ENCODE results near the gene NAV2.
"Not testable (repeated sequence)": the region's sequence is repeated elsewhere in the genome, so short reads cannot be mapped to it uniquely, and the experiment has no call there.

Gene NAV2

DNA sequence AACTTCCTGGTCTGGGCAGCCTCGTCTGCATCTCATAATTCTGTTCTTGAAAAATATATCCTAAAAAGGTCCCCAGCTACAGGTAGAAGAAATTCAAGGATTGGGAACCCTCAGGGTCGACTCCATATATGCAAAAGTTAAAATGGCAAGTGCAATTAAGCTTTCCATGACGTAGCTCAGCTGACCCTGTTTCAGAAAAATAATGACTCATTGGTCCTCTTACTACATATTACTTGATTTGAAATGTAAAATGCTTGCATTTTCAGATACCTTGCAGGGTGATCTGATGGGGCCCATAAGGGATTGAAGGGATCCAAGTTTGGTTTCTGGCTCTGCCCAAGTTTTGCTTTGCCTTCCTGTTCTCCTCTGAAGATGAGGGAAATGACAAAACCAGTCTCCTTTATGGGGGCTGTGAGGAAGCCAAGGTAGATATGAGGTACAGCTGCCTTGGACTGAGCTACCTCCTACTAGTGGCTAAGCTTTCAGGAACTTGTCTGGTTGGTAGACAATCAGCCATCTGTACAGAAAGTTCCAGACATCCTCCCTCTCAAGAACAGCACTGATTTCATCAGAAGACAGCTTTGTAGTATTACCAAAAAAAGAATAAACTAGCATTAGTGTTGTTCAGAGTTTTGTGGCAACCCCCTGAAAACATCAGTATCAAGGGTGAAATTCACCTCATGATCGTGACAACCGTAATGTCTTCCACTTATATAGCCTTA, 270.3 kb downstream of the NAV2 start:
- no peak for DNase-seq

DNA sequence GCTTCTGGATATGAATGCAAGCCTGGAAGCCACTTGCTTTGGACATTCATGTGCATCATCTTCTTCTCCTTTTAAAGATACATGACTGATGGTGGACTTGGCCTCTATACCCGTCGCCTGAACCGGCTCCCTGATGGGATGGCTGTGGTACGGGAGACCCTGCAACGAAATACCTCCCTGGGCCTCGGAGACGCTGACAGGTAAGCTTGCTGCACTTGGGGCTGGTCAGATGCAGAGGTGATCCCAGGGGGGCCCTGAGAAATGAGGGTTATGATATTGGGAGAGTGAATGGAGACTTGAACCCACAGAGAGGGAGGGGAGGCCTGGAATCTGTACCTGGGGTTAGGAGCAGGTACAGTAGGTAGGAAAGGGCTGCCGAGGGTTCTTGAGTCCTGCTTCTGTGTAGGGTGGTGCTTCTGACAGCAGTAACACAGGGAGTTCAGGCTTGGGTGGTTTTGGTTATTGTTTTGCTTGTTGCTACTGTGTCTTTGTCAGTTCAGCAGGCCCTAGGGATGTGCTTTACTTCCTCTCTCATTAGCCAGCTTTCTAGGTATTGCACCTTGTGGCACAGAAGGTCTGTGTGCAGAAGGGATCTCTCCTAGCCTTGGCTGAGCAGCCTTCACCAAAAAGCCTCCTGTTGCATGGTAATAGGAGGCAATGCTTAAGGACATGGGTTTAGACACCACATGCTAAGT, 271.6 kb downstream of the NAV2 start:
- DNase-seq = no peak

DNA sequence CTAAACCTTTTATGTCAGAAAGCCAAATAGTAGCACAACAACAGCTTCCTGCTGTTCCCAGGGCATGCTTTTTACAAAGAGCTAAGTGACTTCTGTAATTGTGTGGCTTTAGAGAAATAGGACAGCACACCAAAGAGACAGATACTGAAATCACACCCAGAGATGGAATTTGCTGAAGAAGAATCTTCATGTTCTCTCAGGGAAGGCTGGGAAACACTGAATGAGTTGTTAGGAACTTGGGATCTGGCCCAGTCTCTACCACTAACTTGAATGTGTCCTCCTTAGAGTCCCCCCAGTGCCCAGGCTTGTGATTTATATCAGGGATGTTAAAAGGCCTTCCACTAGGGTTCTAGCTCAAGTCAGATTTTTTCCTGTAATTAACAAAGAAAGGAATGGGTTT, 272.5 kb downstream of the NAV2 start:
- no peak for DNase-seq

DNA sequence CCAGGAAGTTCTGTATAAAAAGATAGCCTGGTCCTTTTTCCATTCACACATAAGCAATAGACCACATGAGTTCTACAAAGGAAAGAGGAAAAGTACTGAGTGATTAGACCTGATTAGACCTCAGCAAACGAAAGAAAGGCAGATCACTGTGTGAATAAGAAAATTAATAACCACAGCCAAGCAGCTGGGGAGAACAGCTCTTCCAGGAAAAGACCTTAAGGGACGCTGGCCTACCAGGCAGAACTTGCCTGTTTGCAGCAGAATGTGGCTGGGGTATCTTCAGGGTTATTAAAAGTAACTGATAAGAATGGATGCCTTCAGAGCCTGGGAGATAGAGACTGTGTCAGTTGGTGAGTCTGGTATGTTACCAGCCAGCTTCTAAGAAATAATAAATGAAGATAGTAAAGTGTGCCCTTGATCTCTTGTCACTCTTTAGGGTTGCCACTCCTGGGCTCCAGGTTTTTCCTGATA, 274.7 kb downstream of the NAV2 start:
- no peak for DNase-seq

DNA sequence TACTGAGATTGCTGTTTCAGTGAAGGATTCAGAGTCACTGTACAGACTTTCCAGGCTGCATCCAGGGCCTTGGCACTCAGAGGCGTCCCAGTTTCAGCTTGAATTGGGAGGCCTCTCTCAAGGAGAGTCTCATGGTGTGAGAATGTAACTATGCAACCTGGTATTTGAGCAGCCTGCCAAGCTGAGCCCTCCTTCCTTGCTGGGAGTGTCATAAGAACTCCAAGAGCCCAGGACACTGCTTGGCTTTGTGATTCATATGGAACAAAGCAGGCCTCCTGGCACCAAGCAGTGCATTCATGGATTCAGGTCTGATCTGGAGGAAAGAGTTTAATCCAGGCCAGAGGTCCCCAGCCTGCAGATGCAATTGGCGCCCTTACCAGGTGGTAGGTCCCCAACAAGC, 276.0 kb downstream of the NAV2 start:
- no peak for DNase-seq

DNA sequence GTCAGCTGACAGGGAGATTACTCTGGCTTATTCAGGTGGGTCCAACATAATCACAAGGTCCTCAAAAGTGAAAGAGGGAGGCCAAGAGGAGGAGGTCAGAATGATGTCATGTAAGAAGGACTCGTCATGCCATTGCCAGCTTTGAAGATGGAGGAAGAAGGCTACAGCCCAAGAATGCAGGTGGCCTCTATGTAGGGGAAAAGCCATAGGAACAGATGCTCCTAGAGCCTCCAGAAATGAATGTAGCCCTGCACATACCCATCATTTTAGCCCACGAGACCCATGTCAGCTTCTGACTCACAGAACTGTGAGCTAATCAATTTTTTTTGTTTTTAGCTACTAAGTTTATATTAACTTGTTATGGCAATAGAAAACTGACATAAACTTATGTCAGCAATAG, 276.6 kb downstream of the NAV2 start:
- no peak for DNase-seq

DNA sequence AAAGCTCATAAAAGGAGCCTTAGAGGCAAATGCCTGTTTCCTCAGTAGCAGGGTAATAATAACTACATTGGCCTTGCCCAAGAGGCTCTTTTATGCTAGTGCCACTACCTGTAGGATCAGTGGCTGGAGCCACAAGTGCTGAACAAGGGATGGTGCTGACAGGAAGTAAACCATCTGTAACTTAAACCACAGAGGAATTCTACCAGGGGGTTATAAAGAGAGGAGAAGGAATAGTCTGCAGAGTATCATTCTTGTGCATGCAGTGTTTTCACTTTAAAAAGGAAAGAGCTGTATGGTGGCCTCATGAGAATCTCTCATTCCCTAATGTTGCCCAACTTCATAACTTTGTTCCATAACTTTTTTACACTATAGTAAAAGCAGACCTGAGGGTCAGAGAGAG, 279.5 kb downstream of the NAV2 start:
- DNase-seq = no peak

DNA sequence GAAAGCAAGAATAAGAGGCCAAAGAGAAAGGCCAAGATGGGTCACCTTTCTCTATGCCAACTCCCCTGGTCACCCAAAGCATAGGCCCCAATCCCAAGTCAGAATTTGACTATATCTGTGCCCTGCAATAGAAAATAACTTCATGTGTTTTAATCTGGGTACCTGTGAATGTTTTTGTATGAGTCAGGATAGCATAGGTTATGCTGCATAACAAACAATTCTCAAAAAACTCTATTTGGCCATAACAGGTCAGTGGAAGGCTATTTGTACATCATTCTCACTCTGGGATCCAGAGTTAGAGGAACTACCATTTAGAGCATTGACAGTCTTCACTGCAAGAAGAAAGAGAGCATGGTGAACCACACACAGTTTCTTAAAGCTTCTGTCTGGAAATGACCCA, 280.4 kb downstream of the NAV2 start:
- no peak for DNase-seq

DNA sequence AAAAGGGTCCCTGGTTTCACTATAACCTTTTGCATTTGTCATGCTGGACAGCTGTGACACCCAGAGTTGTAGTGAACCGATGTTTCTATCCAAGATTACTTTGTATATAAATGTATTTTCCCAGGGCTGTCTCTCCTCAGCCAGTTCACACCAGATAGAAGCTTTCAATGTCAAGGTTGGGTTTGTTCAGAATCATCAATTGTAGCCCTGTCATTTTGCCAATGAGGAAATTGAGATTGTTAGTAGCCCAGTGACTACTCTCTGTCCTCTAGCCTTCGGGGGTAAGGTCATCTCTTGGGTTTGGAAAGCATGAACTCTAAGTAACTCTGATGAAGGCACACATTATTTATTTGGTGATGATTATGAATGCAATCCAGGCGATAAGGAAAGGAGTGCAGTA, 282.0 kb downstream of the NAV2 start:
- DNase-seq = no peak

DNA sequence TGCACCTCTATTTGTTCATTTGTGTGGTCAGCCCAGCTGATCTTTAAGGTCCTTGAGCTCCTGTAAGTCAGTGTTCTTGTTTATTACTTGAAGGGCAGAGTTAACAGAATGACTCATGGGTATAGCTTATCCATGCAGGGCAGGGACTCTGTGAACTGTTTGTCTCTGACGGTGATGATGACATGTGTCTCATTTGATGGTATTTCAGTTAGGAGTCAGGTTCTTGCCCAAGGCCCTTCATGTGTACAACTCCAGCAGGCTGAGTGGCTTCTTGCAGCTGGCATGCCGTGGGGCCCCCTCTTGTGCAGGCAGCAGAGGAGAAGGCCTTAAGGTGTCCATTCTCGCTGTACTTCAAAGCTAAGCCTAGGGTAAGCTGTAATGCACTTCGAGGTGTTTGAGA, 282.5 kb downstream of the NAV2 start:
- DNase-seq = no peak

DNA sequence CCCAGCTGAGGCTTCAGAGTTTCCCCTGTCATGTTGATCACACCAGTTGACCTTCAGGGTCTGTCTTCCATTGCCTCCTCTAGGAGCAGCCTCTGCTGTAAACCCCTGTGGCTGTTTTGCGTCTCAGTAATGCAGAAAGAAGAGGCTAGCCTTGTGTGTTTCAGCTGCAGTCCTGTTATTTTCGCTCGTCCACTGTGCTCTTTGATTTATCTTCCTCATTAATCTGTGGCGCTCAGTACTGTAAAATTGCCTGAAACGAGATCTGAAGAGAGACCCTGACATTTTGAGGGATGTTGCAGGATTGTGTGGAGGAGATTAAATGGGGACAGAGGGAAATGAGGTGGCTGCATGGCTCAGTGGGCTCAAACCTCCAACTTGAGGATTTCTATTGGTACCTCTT, 283.9 kb downstream of the NAV2 start:
- DNase-seq = no peak

DNA sequence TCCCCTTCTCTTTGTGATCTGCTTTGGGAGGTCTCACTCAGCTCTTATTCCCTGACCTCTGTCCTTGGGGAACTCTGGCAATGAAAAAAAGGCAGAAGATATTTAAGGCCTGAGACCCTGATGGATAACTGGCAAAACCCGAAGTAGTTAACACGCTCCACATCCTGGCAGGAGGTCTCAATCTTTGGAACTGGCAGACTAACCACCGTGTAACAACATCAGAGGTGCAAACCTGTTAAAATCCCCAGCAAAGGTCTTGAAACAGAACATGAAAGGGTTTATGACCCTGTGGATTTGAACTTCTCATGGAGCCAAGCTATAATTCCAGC, 287.3 kb downstream of the NAV2 start:
- DNase-seq = no peak

DNA sequence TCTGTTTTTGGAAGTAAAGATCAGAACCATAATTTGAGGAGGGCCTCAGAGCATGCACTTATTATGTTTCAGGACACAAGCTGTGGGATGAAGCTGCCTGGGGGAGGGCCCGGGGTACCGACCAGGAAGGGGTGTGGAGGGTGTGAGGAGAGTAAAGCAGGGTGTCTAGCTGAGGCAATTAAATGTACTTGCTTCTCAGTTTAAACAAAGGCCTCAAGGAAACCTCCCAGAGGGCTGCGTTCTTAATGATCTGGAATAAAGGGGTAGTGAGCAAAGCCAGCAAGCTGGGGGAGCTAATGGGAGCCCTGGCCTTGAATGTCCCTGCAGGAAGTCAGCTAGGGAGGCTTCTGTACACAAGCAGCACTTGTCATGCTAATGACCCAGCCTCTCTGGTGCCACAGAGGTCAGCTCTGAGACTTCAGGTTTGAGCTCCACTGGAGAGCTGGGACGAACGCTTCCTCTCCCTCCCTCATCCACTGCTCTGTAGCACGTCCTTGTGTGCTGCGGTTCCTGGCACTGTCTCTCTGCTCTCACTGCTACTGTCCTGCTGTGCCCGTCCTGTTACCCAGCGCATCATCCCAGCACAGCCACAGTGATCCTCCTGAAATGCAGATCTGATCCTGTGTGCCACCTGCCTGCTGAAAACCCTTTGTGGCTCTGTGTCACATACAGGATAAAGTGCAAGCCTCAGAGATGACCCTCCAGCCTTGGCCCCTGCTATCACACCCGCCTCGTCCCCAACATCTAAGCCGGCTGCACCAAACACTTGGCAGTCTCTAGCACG, 287.9 kb downstream of the NAV2 start:
- no peak for DNase-seq

DNA sequence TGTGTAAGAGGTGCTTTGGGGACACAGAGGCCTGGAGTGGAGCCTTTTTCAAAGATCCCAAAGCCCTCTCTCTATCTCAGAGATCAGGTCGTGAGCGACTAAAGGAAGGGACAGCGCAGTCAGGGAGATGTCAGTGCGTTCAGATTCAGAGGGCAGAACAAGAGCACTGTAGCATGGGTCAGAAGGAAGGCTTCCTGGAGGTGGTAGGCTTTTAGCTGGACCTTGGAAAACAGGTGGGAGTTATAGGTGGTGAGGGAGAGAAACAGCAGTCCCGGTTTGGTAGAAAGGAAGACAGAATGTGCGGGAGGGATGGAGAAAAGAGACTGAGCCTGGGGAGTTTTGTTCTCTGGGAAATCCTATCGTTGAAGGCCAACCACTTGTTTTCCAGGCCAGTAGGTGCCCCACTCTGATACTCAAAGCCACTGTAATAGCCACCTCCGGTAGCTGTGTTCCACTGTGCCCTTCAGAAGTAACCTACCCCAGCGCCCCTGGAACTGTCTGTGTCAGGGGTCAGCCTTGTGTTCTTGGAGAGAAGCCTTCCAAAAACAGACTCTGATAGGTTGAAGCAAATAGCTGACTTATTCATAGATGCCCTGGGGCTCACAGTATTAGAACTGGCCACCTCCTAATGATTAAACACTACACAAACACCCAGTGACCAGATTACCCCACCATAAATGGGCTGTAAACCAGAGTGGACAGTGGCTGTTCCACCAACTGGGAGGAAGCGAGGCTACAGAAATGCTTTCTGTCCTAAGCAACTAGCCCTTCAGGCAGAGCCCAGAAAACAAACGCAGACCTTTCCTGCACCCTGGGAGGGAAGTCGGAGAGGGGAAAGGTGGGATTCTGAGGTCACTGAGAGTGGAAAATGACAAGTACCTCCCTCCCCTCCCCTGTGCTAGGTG, 289.9 kb downstream of the NAV2 start:
- DNase-seq = no peak

DNA sequence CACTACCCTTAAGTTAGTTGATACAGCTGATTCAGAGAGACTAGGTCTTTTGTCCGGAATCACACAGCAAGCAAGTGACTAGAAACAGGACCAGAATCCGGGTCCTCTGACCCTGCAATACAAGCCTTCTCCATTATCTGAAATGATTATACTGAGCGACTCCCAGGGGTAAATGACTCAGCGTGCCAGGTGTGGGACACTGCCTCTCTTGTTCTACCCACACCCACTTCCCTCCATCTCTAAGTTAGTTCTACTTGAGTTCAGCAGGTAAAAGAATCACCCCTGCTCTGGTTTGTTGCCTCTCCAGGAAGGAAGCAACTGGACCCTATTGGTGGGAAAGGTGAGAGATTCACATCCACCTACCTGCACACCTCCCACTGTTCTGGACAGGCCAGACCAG, 290.7 kb downstream of the NAV2 start:
- DNase-seq = no peak

DNA sequence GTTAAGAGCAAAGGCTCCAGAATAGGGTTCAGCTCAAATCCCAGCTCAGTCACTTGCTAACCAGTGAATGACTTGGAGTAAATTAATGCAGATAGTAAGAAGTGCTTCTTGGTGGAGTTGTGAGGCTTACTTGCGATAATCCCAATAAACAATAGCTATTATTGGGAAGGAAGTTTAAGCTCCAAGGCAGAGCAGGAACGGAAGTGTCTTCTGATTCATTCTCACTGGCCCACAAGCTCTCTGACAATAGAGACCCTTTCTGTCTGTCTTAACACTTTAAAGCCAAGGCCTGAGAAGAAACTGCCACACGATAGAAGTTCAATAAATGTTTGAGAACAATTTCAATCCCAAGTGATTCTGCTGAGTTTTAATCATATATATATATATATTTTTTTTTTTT, 292.2 kb downstream of the NAV2 start:
- no peak for DNase-seq

DNA sequence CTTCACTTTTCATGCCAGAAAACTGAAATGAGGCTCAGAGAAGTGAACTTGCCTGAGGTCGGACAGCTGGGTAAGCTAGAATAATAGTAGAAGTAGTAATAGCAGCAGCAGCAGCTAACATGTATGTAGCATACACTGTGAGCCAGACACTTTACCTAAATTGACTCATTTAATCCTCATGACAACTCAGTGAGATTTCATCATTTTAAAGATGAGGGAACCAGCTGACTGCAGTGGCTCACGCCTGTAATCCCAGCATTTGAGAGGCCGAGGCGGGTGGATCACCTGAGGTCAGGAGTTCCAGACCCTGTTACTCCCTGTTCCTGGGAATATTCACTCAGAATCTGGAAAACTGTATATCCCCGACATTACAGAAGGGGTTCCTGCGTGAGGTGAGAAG, 293.1 kb downstream of the NAV2 start:
- DNase-seq = no peak

DNA sequence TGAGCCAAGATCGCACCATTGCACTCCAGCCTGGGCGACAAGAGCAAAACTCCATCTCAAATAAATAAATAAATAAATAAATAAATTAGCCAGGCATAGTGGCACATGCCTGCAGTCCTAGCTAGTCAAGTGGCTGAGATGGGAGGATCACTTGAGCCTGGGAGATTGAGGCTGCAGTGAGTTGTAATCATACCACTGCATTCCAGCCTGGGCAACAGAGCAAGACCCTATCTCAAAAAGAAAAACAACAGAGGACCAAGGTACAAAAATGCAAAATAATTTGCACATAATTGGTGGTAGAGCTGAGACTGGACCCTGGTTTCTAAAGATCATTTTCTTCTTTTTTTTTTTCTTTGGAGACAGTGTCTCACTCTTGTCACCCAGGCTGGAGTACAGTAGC, 294.0 kb downstream of the NAV2 start:
- DNase-seq = not testable (repeated sequence)

DNA sequence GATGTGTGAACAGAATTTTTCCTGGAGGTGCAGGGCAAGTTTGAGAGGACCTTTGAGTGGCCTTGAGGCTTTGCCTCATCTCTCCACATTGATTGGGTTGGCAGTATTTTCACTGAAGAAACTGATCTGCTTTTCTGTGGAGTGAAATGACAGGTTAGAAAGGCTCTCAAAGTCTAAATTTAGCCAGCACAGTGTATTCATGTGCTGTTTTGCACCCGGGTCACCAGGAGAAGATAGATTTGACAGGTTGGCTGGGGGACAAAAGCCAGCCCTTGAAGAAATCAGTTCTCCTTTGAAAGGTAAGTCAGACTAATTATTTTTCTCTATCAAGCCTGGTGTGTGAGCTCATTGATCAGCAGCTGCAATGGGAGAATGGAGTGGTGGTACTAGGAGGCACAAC, 294.7 kb downstream of the NAV2 start:
- DNase-seq = no peak

DNA sequence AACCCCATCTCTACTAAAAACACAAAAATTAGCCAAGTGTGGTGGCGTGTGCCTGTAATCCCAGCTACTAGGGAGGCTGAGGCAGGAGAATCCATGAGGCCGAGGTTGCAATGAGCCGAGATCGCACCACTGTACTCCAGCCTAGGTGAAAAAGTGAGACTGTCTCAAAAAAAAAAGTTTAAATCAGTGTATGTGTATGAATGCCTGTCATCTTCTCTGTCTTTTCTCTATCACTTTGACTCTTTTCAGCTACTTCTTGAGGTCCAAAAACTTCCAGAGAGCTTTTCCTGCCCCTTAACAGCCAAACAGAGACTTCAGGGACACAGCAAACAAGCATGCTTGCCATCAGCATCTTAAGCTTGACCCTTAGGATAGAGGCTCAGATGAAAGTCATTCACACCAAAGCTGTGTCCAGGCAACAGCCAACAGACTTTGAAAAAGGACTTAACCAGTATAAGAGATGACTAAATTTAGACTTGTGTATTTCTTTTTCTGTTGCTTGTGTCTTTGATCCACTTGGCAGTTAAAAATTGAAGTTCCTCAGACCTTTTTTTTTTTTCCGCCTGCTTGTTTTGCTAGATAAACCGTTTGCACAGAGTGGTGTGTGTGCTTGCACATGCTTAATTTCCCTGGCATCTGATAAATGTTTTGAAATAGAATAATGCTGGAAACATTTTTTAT, 295.7 kb downstream of the NAV2 start:
- no peak for DNase-seq

DNA sequence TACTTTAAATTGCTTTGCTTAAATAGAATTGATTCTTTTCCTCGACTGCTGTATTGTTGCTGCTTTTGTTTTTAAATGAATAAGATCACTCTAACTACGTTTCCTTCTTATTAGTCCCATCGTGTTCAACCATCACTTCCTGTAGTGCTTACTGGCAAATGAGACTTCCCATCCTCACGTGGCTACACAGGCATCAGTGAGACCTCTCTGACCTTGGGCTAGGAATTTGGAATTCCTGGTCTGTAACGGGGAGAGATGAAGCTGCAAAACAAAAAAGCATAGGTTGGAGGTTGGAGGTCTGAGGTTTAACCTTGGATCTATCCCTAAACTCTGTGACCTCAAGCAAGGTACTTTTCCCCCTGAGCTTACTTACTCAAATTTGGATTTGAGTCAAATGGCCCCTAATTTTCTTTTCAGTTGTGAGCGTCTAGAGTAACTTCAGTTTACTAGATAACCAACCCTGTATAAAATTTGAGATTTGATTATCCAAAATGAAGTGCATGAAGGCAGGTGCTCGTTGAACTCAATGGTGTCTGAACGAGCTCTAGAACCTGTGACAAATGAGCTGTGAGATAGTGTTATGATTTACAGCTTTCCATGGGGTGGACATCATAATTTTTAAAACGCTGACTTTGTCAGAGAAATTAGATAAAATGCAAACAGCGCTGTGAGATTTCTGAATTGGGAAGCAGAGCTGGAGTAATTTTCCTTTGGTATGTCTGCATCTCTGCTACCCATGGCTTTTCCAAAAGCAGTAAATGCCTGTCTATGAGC, 296.4 kb downstream of the NAV2 start:
- no peak for DNase-seq

Measured in stimulated activated naive CD4-positive, alpha-beta T cell (primary cell).